Kidney (tissue), 14 donors: ENCODE data around the gene CEP95. TPM values are rescaled to one million over a fixed set of nuclear protein-coding genes. Genes with fewer than 3 reads are reported as not detected.

ENCODE experiments used
- DNase-seq, 5 donors: peaks; one replicate each; pipeline ENCODE4 v3.0.0-alpha.2; 2013 to 2020
- FAIRE-seq: peaks from 2 replicates; lab custom pipeline; 2012; peaks lifted over from hg19 to GRCh38; lab: Jason Lieb, UNC
- H3K27ac ChIP-seq, 2 donors: one replicate each; pipeline ENCODE4 v1.7.0; 2013; ENCODE audit warnings: low read depth in 2 of 2, low read length in 2 of 2, inconsistent platforms in 1 of 2
- H3K27me3 ChIP-seq: one replicate; pipeline ENCODE4 v1.7.1; 2013; ENCODE audit warnings: low read length, inconsistent platforms; ENCODE audit not compliant: control insufficient read depth, insufficient read depth
- H3K36me3 ChIP-seq, 3 donors: one replicate each; pipeline versions ENCODE4 v1.7.0 to v1.7.1; 2013; ENCODE audit warnings: low read length in 3 of 3, control low read depth in 1 of 3, inconsistent platforms in 1 of 3; ENCODE audit not compliant: insufficient read depth in 3 of 3, control insufficient read depth in 2 of 3
- H3K4me1 ChIP-seq, 3 donors: one replicate each; pipeline versions ENCODE4 v1.7.0 to v1.7.1; 2013; ENCODE audit warnings: low read length in 3 of 3, inconsistent platforms in 1 of 3, low read depth in 1 of 3; ENCODE audit not compliant: control insufficient read depth in 2 of 3, insufficient read depth in 2 of 3
- H3K4me3 ChIP-seq, 3 donors: one replicate each; pipeline versions ENCODE4 v1.7.0 to v1.8.1; 2013; ENCODE audit warnings: low read length in 3 of 3, control low read depth in 1 of 3, inconsistent platforms in 1 of 3
- H3K9ac ChIP-seq, 3 donors: one replicate each; pipeline versions ENCODE4 v1.7.0 to v1.7.1; 2013; ENCODE audit warnings: low read length in 3 of 3, control low read depth in 1 of 3, inconsistent platforms in 1 of 3
- H3K9me3 ChIP-seq, 3 donors: one replicate each; pipeline versions ENCODE4 v1.7.0 to v1.7.1; 2013; ENCODE audit warnings: low read length in 3 of 3, control low read depth in 1 of 3, inconsistent platforms in 1 of 3; ENCODE audit not compliant: control insufficient read depth in 2 of 3, insufficient read depth in 1 of 3
- CTCF ChIP-seq: IDR thresholded peaks from 3 replicates; pipeline ENCODE4 v1.5.1; 2012; ENCODE audit warnings: mild to moderate bottlenecking, moderate library complexity, borderline replicate concordance; ENCODE audit not compliant: insufficient read depth; ENCODE audit errors: extremely low read depth
- intact Hi-C: fragments of 100-400 bp; cut with DNase I; formaldehyde crosslinking; loops from one replicate; pipeline ENCODE4 v1.11.1; 2022
- polyA plus RNA-seq: library from polyadenylated mRNA; stranded (reverse); fragments of 350-450 nt; fragmentation: Illumina TruSeq; extraction: RNeasy Lipid Tissue Mini Kit (QIAGEN cat#74804); gene quantifications from one replicate; pipeline ENCODE4 v1.2.3, GENCODE V29; 2014; ENCODE audit warnings: low read depth, low replicate concordance; ENCODE audit not compliant: insufficient read depth
- total RNA-seq: library from RNA; stranded (reverse); fragmentation: NEBNext Ultra II Directional; extraction: Animal tissue kit (Norgen Biotek cat#: 25700); gene quantifications from one replicate; pipeline ENCODE4 v1.2.1, GENCODE V29; 2021
- donor health status: control.
- donor health status: control.
- donor health status: control.
- donor health status: control.
- donor health status: control.
- donor health status: DM: yes; HTN: yes; CAD: no.
- donor health status: Normal renal cell carcinoma (clear cell type).

The CEP95 gene
- total and polyA plus RNA-seq, 2 donors from 2014 or later, result 25.3 to 49.3 TPM

GRCh38 chr17:64540118-64540776 is 33.5 kb downstream of the CEP95 start:
- H3K27me3 ChIP-seq, result no peaks in the 10 kb centered on the region
- intact Hi-C loops, result no loop called here
- FAIRE-seq (no peak), DNase-seq (no peak)
- H3K36me3 ChIP-seq, result peaks cover 3 to 22% (median 10%) of the 10 kb centered on the region in 3 donors
- H3K27ac ChIP-seq, result no peak overlapping the region
- no peak overlapping the region for H3K4me3 ChIP-seq
- no peak overlapping the region for H3K9ac ChIP-seq
- no peaks in the 10 kb centered on the region for H3K9me3 ChIP-seq
- no peaks in the 10 kb centered on the region for H3K4me1 ChIP-seq
- no peak for TF ChIP-seq CTCF

GRCh38 chr17:64544742-64545141 is 38.0 kb downstream of the CEP95 start:
- DNase-seq (no peak), FAIRE-seq (no peak)
- Histone ChIP-seq H3K27ac (no peak overlapping the region), H3K36me3 (peaks cover 3 to 20% (median 17%) of the 10 kb centered on the region in 3 donors), H3K27me3 (no peaks in the 10 kb centered on the region), H3K9me3 (no peaks in the 10 kb centered on the region), H3K9ac (no peak overlapping the region), H3K4me1 (no peaks in the 10 kb centered on the region), H3K4me3 (no peak overlapping the region)
- TF ChIP-seq CTCF, result no peak
- intact Hi-C loops, result no loop called here

GRCh38 chr17:64546716-64547115 is 39.9 kb downstream of the CEP95 start:
- Histone ChIP-seq H3K9ac (no peak overlapping the region), H3K4me1 (no peaks in the 10 kb centered on the region), H3K36me3 (peaks cover 2 to 20% (median 17%) of the 10 kb centered on the region in 3 donors), H3K27ac (no peak overlapping the region), H3K9me3 (no peaks in the 10 kb centered on the region), H3K4me3 (no peak overlapping the region), H3K27me3 (no peaks in the 10 kb centered on the region)
- DNase-seq, result no peak
- FAIRE-seq, result no peak
- TF ChIP-seq CTCF, result no peak
- intact Hi-C loops, result no loop called here

- Histone ChIP-seq H3K9ac (no peak overlapping the region), H3K4me1 (no peaks in the 10 kb centered on the region), H3K9me3 (no peaks in the 10 kb centered on the region), H3K4me3 (no peak overlapping the region), H3K27ac (no peak overlapping the region), H3K36me3 (peaks cover 2 to 20% (median 14%) of the 10 kb centered on the region in 3 donors), H3K27me3 (no peaks in the 10 kb centered on the region)
- FAIRE-seq (no peak), DNase-seq (no peak)
- intact Hi-C loops, result no loop called here
- TF ChIP-seq CTCF, result no peak
Measured at GRCh38 chr17:64547319-64547718, 40.5 kb downstream of the CEP95 start.
